Body of pancreas (tissue), 4 donors: ENCODE results near the gene EDIL3. TPM values are rescaled to one million over a fixed set of nuclear protein-coding genes. Genes with fewer than 3 reads are reported as not detected.

Experiments used
- ATAC-seq: fragments of 150-250 bp; one replicate; pipeline ENCODE4 v1.9.1; 2016
- DNase-seq, 4 donors: peaks; one replicate each; pipeline ENCODE4 v3.0.0-alpha.2; 2019
- H3K27ac ChIP-seq, 4 donors: fragments of 200-600 bp; sonication (generic); 1 replicate in 3 of 4; 2 replicates in 1 of 4; pipeline versions ENCODE4 v1.5.1 to v1.6.1; 2016 to 2019; ENCODE audit warnings: mild to moderate bottlenecking in 1 of 4, mixed read lengths in 1 of 4, moderate library complexity in 1 of 4
- H3K27me3 ChIP-seq, 2 donors: fragments of 200-600 bp; sonication (generic); one replicate each; pipeline ENCODE4 v1.6.0; 2016; ENCODE audit warnings: mild to moderate bottlenecking in 1 of 2
- H3K36me3 ChIP-seq, 2 donors: fragments of 200-600 bp; sonication (generic); replicated peaks in 1 of 2; 2 replicates each; pipeline ENCODE4 v1.5.1; 2016; ENCODE audit warnings: low read depth in 2 of 2; ENCODE audit not compliant: insufficient read depth in 1 of 2
- H3K4me1 ChIP-seq: fragments of 200-600 bp; sonication (generic); one replicate; pipeline ENCODE4 v1.6.0; 2016
- H3K4me3 ChIP-seq, 2 donors: fragments of 200-600 bp; sonication (generic); 1 replicate in 1 of 2; 2 replicates in 1 of 2; pipeline ENCODE4 v1.5.1; 2016 to 2019
- H3K9me3 ChIP-seq, 3 donors: fragments of 200-600 bp; sonication (generic); 1 replicate in 2 of 3; 2 replicates in 1 of 3; pipeline ENCODE4 v1.5.1; 2016
- CTCF ChIP-seq, 7 experiments: fragments of 450-650 bp in 4 of 7; fragments of 200-600 bp in 3 of 7; sonication (generic) in 3 of 7; IDR thresholded peaks; one replicate each; pipeline ENCODE4 v1.5.1; 2016 to 2019; ENCODE audit warnings: antibody characterized with exemption in 7 of 7
- POLR2A ChIP-seq, 3 donors: fragments of 450-650 bp; IDR thresholded peaks; one replicate each; pipeline ENCODE4 v1.6.1; 2016; ENCODE audit warnings: antibody characterized with exemption in 3 of 3, mild to moderate bottlenecking in 2 of 3
- WGBS, 2 donors: methylation state at CpG; one replicate each; pipeline ENCODE4 v1.1.5; 2017; 5-methylcytosine and 5-hydroxymethylcytosine counted together
- intact Hi-C: fragments of 100-400 bp; cut with DNase I; formaldehyde crosslinking; loops from one replicate; pipeline ENCODE4 v1.15.1; 2023
- total RNA-seq, 2 donors: library from RNA; depleted of rRNA; stranded (reverse); fragments of >200 nt; gene quantifications; one replicate each; pipeline ENCODE4 v1.1.0, GENCODE V29; 2016

Gene EDIL3
- total RNA-seq, 2 donors from 2014 or later, result 2.3 to 4.7 TPM

GRCh38 chr5:83972909-83973308 is 411.8 kb downstream of the EDIL3 start:
- H3K27ac ChIP-seq, result no peak overlapping the region
- H3K4me1 ChIP-seq, result no peaks in the 10 kb centered on the region
- TF ChIP-seq CTCF (IDR thresholded peaks at IDR 0.05) (no peak), POLR2A (IDR thresholded peaks at IDR 0.05) (no peak)
- intact Hi-C loops, result no loop called here
- no peak for ATAC-seq
- no peak overlapping the region for H3K4me3 ChIP-seq
- H3K27me3 ChIP-seq, result no peaks in the 10 kb centered on the region
- no peaks in the 10 kb centered on the region for H3K9me3 ChIP-seq
- no peaks in the 10 kb centered on the region for H3K36me3 ChIP-seq
- DNase-seq, result no peak

DNA sequence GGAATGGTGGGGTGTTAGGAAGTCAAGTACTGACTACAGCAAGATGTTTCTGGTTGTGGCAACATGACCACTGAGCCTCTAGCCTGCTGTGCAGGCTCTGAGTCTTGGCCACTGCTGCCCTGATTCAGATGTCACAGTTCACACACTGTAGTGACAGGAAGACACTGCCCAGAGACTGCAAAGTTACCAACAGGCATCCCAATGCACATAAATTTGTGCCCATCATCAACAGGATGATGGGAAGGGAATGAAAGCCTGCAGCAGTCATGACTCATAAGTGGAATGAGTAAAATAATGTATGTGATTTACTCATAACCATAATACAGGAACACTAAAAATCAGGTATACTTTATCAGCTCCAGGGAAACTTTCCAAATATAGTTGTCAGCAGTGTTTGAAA is 412.4 kb downstream of the EDIL3 start:
- intact Hi-C loops, result no loop called here
- H3K27ac ChIP-seq, result no peak overlapping the region
- DNase-seq, result no peak
- no peaks in the 10 kb centered on the region for H3K9me3 ChIP-seq
- H3K4me1 ChIP-seq, result no peaks in the 10 kb centered on the region
- H3K27me3 ChIP-seq, result no peaks in the 10 kb centered on the region
- no peak for ATAC-seq
- H3K36me3 ChIP-seq, result no peaks in the 10 kb centered on the region
- TF ChIP-seq CTCF (IDR thresholded peaks at IDR 0.05) (no peak), POLR2A (IDR thresholded peaks at IDR 0.05) (no peak)
- H3K4me3 ChIP-seq, result no peak overlapping the region

GRCh38 chr5:83967417-83967816 is 417.3 kb downstream of the EDIL3 start:
- Histone ChIP-seq H3K4me1 (no peaks in the 10 kb centered on the region), H3K9me3 (no peaks in the 10 kb centered on the region), H3K4me3 (no peak overlapping the region), H3K36me3 (no peaks in the 10 kb centered on the region), H3K27me3 (no peaks in the 10 kb centered on the region), H3K27ac (no peak overlapping the region)
- no peak for DNase-seq
- intact Hi-C loops, result no loop called here
- WGBS, 2 donors, result 38 to 41% methylated on average over 1 of the region's 1 CpG
- no peak for TF ChIP-seq CTCF (IDR thresholded peaks at IDR 0.05)
- no peak for TF ChIP-seq POLR2A (IDR thresholded peaks at IDR 0.05)
- ATAC-seq, result no peak

GRCh38 chr5:83965441-83965840 is 419.2 kb downstream of the EDIL3 start:
- DNase-seq (no peak), ATAC-seq (no peak)
- no peak overlapping the region for H3K27ac ChIP-seq
- 39 to 51% methylated on average over 3 of the region's 3 CpGs for WGBS, 2 donors
- no peak for TF ChIP-seq CTCF (IDR thresholded peaks at IDR 0.05)
- no peak for TF ChIP-seq POLR2A (IDR thresholded peaks at IDR 0.05)
- no peaks in the 10 kb centered on the region for H3K9me3 ChIP-seq
- H3K36me3 ChIP-seq, result no peaks in the 10 kb centered on the region
- intact Hi-C loops, result no loop called here
- H3K4me1 ChIP-seq, result no peaks in the 10 kb centered on the region
- no peak overlapping the region for H3K4me3 ChIP-seq
- H3K27me3 ChIP-seq, result no peaks in the 10 kb centered on the region

- H3K27ac ChIP-seq, result no peak overlapping the region
- no peak for TF ChIP-seq POLR2A (IDR thresholded peaks at IDR 0.05)
- no peak for TF ChIP-seq CTCF (IDR thresholded peaks at IDR 0.05)
- H3K4me3 ChIP-seq, result no peak overlapping the region
- intact Hi-C loops, result no loop called here
- no peaks in the 10 kb centered on the region for H3K9me3 ChIP-seq
- no peaks in the 10 kb centered on the region for H3K36me3 ChIP-seq
- no peaks in the 10 kb centered on the region for H3K27me3 ChIP-seq
- DNase-seq, result no peak
- WGBS, 2 donors, result 50 to 73% methylated on average over 1 of the region's 1 CpG
- no peak for ATAC-seq
- no peaks in the 10 kb centered on the region for H3K4me1 ChIP-seq
These were observed 420.4 kb downstream of the EDIL3 start for GRCh38 chr5:83964271-83964670.
